Mesothelial cell of epicardium (in vitro differentiated cells): Measurements from ENCODE around the gene VAMP5. TPM values are rescaled to one million over a fixed set of nuclear protein-coding genes. Genes with fewer than 3 reads are reported as not detected.

Source experiments
- DNase-seq, 2 experiments: peaks; one replicate each; pipeline ENCODE4 v3.0.0; 2021; ENCODE audit warnings: low spot score in 2 of 2; ENCODE audit not compliant: unreplicated experiment in 2 of 2
- H3K27ac Mint-ChIP-seq: 2 replicates; pipeline ENCODE4 v1.8.0; 2021; ENCODE audit warnings: mixed read lengths
- H3K27me3 Mint-ChIP-seq: 2 replicates; pipeline ENCODE4 v1.8.0; 2021; ENCODE audit warnings: low read depth, mixed read lengths
- H3K36me3 Mint-ChIP-seq: 2 replicates; pipeline ENCODE4 v1.8.0; 2021; ENCODE audit warnings: mixed read lengths
- H3K4me1 Mint-ChIP-seq: 2 replicates; pipeline ENCODE4 v1.8.0; 2021; ENCODE audit warnings: mixed read lengths
- H3K4me3 Mint-ChIP-seq: 2 replicates; pipeline ENCODE4 v1.8.0; 2021; ENCODE audit warnings: mild to moderate bottlenecking, moderate library complexity, mixed read lengths
- H3K9me3 Mint-ChIP-seq: 2 replicates; pipeline ENCODE4 v1.8.0; 2021; ENCODE audit warnings: mixed read lengths
- total RNA-seq: library from RNA; stranded (reverse); gene quantifications from 3 replicates; pipeline ENCODE4 v1.2.1, GENCODE V29; 2021
- TF ChIP-seq, protein P1 (sequence below): fragments of 200-600 bp; sonication (generic); IDR thresholded peaks from one replicate; pipeline ENCODE4 v1.5.0; 2021; ENCODE audit warnings: antibody characterized with exemption; ENCODE audit not compliant: unreplicated experiment

The VAMP5 gene
- total RNA-seq, 1 donor from 2014 or later, result 2.5 TPM

DNA sequence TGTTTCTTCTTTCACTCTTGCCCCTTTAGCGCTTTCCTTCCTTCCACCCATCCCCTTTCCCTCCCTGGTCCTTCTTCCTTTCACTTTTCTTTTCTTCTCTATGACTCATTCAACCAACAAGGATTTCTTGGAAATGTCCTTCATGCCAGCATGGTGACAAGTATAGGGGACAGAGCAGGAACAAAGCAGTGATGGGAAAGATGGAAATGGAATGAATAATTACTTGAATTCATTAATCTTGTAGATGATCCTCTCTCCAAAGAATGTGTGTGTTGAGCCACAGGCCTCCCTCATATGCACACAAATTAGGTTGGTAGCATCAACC is 1.5 kb downstream of the VAMP5 start:
- peaks cover 4% of the 10 kb centered on the region for H3K36me3 Mint-ChIP-seq
- H3K27me3 Mint-ChIP-seq, result no peaks in the 10 kb centered on the region
- DNase-seq, result no peak
- no peak overlapping the region for H3K4me3 Mint-ChIP-seq
- H3K4me1 Mint-ChIP-seq, result peaks cover 3% of the 10 kb centered on the region
- H3K27ac Mint-ChIP-seq, result no peak overlapping the region
- TF ChIP-seq, protein P1, sequence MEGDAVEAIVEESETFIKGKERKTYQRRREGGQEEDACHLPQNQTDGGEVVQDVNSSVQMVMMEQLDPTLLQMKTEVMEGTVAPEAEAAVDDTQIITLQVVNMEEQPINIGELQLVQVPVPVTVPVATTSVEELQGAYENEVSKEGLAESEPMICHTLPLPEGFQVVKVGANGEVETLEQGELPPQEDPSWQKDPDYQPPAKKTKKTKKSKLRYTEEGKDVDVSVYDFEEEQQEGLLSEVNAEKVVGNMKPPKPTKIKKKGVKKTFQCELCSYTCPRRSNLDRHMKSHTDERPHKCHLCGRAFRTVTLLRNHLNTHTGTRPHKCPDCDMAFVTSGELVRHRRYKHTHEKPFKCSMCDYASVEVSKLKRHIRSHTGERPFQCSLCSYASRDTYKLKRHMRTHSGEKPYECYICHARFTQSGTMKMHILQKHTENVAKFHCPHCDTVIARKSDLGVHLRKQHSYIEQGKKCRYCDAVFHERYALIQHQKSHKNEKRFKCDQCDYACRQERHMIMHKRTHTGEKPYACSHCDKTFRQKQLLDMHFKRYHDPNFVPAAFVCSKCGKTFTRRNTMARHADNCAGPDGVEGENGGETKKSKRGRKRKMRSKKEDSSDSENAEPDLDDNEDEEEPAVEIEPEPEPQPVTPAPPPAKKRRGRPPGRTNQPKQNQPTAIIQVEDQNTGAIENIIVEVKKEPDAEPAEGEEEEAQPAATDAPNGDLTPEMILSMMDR, result no peak
- H3K9me3 Mint-ChIP-seq, result no peaks in the 10 kb centered on the region

DNA sequence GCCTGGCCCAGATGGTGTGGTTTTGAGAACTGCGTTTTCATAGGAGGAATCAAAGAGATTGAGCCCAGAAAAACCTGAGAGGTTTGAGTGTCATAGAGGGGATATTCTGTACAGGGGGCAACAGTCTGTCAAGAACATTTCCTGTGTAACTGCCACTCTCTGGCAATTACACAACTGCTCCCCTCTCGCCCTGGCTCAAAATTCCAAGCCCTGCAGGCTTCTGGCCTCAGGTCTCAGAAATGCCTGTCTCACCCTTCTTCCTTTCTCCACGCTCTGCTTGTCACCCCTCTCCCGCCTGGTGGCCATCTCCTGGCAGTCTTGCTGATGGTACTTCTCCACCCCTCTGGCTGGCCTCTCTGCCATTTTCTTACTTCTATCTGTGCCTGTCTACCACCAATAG is 4.0 kb downstream of the VAMP5 start:
- DNase-seq, result no peak
- no peak overlapping the region for H3K4me3 Mint-ChIP-seq
- no peak overlapping the region for H3K27ac Mint-ChIP-seq
- H3K4me1 Mint-ChIP-seq, result peaks cover 3% of the 10 kb centered on the region
- no peaks in the 10 kb centered on the region for H3K9me3 Mint-ChIP-seq
- TF ChIP-seq, protein P1, result no peak
- no peaks in the 10 kb centered on the region for H3K27me3 Mint-ChIP-seq
- H3K36me3 Mint-ChIP-seq, result no peaks in the 10 kb centered on the region

DNA sequence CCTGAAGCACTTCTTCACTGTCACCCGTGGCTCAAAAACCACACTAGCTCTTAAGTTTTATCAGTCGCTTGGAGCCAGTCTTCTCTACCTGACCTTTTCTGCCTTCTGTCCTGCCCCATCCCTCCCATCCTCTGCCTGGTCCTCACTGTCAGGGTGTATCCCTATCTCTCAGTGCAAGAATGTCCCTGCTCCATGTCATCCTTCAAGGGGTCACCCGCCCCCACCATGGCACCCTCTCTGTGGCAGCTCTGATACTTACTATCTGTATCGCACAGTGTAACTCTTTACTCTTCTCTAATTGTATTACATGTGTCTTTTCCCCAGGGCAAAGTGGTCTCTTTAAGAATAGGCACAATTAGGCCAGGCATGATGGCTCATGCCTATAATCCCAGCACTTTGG is 4.4 kb downstream of the VAMP5 start:
- Mint-ChIP-seq H3K36me3 (no peaks in the 10 kb centered on the region), H3K27ac (no peak overlapping the region), H3K4me1 (peaks cover 3% of the 10 kb centered on the region), H3K27me3 (no peaks in the 10 kb centered on the region), H3K4me3 (no peak overlapping the region), H3K9me3 (no peaks in the 10 kb centered on the region)
- TF ChIP-seq, protein P1, result no peak
- DNase-seq, result no peak

DNA sequence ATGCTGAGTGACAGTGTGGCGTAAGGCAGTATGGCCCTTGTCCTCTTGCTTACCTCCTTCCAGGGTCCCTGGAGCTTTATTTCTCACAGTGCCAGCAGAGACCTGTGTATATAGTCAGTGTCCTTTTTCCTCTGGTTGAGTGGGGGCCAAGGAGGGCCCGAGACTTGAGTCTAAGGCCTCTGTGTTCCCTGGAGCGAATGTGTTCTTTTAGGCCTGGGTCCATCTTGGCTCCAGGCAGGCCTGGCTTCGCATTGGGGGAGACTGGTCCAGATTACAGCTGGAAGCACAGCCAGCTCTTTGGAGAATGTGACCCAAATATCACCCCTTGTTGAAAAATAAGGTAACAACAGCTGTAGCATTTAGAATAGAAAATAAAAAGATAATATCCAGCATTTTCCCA is 5.0 kb downstream of the VAMP5 start:
- no peak for DNase-seq
- Mint-ChIP-seq H3K27ac (no peak overlapping the region), H3K9me3 (no peaks in the 10 kb centered on the region), H3K27me3 (no peaks in the 10 kb centered on the region), H3K4me1 (peaks cover 3% of the 10 kb centered on the region), H3K4me3 (no peak overlapping the region), H3K36me3 (no peaks in the 10 kb centered on the region)
- TF ChIP-seq, protein P1, result no peak

DNA sequence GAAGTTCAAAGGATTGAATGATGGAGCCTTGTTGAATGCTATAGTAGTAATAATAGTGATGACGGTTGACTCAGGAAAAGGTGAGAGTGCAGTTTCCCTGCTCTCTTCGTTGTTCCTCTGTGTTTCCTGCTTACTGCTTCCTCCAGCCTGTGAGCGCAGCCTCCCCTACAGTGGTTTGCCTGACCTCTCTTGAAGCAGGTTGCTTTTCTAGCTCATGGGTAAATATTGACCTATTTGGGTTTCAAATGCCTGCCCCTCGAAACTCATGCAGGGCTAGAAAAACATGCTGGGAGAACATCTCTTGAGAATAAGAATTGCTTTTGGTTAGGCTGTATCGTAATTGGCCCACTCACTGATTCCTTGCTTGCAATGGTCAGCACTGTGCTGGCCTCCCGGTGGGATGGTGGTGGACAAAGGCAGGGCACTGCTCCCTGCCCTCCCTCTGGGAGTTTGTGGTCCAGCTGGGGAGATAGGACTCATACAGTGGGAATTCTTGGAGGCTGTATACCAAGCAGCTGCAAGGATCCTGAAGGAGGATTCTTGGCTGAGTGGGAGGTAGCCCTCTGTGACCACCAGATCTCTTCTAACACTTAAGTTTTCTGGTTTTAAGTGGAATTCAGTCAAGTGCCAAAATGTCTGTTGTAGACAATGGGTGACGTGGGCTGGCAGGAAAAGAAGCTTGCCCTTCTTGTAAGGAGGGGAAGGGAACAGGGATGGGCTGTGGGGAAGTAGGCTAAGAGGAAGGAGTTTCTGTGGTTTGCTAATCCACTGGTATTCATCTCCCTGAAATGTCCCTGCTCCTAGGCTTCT is 6.0 kb downstream of the VAMP5 start:
- TF ChIP-seq, protein P1, result no peak
- no peak for DNase-seq
- H3K27ac Mint-ChIP-seq, result peak overlapping the region; percentile 26
- H3K4me1 Mint-ChIP-seq, result peaks cover 9% of the 10 kb centered on the region
- H3K4me3 Mint-ChIP-seq, result no peak overlapping the region
- no peaks in the 10 kb centered on the region for H3K9me3 Mint-ChIP-seq
- H3K36me3 Mint-ChIP-seq, result no peaks in the 10 kb centered on the region
- no peaks in the 10 kb centered on the region for H3K27me3 Mint-ChIP-seq
